ENCODE results near the gene CLEC2L.

GRCh38 chr7:139490130-139490529, 33.4 kb upstream of the CLEC2L start:
- TF ChIP-seq CTCF (IDR thresholded peaks at IDR 0.05) (no peak), POLR2A (IDR thresholded peaks at IDR 0.05) (peak in 1 of 3 donors; percentile 9)
